ENCODE measurements around the gene ZNF337. TPM values are rescaled to one million over a fixed set of nuclear protein-coding genes. Genes with fewer than 3 reads are reported as not detected.
"Not testable (repeated sequence)": the region's sequence is repeated elsewhere in the genome, so short reads cannot be mapped to it uniquely, and the experiment has no call there.

ZNF337 gene
- 8.6 and 9.3 TPM in 2 replicates for total RNA-seq (2014; rRNA removed; shearing (Covaris generic))

DNA sequence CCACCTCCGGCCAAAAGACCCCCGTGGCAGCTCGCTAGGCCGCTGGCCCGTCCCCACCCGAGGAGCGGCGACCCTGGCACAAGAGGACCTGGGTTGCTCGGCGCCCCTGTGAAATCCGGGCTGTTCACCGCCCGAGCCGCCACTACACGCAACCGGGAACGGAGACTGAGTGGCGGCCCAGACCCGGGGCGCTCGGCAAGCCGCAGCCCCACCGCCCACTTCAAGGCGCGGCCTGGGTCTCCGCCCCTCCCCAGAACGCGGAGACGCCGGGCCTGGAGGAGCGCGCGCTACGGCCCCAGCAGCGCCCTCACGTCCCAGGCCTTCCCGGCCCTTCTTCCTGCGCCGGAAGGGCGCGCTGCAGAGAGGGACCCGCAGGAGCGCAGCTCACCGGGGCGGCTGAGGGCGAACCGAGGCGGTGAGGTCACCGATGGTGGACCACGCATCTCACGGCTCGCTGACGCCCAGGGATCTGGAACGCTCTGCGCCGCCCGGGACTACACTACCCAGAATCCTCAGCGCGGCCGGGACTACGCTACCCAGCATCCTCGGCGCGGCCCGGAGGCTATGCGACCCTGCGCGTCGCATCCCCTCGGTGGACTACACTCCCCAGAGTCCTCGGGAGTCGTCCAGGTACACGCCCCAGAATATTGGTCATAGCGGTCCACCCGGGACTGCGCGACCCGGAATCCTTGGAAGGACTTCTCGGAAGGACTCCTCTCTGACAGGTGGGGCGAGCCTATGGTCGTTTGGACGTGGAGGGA lies at the start of gene ZNF337:
TSS of gene ZNF337 (minus strand) at position 483 of the 761 bp plus-strand sequence. CDS start 10,436 bp downstream, outside the sequence.
- peak; percentile 93 for DNase-seq (ENCODE audit: low spot score)

DNA sequence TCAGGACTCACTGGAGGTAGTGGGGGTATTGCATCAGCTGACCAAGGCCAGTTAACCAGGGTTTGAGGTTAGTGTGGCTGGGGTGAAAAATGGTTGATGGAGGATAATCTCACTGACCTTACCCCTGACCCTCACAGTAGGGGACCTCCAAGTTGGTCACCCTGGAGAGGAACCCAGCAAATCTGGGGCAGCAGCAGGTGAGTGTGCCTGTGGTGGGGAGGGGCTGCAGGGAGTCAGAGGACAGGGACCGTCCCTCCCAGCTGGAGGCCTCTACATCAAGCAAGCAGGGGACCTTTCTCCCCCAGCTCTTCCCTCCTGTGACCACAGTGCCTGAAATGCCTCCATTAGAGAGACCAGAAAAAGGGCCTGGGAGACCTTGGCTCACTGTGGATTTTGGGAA lies 49.1 kb upstream of the ZNF337 start:
- DNase-seq (ENCODE audit: low spot score), result no peak

DNA sequence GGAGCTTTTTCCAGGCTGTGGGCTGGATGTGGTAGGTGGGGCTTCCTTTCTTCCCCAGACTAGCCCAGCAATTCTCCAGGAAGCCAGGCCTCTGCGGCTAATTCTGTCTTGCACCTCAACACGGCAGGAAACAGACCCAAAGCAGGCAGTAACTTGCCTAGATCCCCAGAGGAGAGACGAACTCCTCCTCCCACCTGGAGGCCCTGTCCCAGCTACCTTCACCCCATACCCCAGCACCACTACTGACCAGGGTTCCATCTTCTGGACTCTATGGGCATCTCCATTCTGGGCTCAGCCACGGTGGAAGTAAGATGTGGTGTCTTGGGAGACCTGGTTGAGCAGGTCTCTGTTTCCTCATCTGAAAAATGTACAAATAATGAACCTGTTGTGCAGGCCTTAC lies 48.4 kb upstream of the ZNF337 start:
- DNase-seq (ENCODE audit: low spot score), result no peak

GRCh38 chr20:25744261-25744660 lies 47.6 kb upstream of the ZNF337 start:
- DNase-seq (ENCODE audit: low spot score), result no peak

- DNase-seq (ENCODE audit: low spot score), result no peak
Observed at GRCh38 chr20:25741088-25741487, 44.4 kb upstream of the ZNF337 start.

- no peak for DNase-seq (ENCODE audit: low spot score)
Observed at GRCh38 chr20:25739615-25740320, 43.1 kb upstream of the ZNF337 start.

DNA sequence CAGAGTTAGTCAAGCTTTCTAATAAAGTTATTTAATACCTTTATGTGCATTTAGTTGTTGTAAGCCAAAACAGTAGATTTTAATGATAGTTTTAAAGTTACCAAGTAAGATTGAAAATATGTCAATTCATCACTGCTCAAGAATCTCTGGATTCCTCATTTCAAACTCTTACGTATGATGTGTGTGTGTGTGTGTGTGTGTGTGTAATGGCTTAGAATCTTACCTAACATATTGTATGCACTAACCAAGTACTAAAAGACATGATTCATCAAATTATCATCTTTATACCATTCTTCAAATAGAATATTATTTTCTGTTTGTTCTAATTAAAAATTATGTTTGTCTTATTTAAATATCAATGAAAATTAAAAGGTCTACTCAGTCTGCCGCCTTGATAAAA lies 41.5 kb upstream of the ZNF337 start:
- DNase-seq (ENCODE audit: low spot score), result no peak

- no peak for DNase-seq (ENCODE audit: low spot score)
Observed at GRCh38 chr20:25733903-25734302, 37.2 kb upstream of the ZNF337 start.

GRCh38 chr20:25730862-25731261 lies 34.2 kb upstream of the ZNF337 start:
- DNase-seq (ENCODE audit: low spot score), result no peak

DNA sequence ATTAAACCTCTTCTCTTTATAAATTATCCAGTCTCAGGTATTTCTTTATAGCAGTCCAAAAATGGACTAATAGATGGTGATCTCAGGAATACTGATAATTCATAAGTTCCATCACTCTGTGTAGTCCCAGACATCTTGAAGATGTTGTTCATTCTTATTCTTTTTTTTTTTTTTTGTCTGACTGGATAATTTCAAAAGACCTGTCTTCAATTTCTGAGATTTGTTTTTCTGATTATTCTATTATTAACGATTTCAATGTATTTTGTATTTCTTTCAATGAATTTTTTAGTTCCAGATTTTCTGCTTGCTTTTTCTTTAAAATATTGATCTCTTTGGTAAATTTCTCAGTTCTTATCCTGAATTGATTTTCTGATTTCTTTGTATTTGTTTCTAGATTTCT lies 29.7 kb upstream of the ZNF337 start:
- DNase-seq (ENCODE audit: low spot score), result no peak

DNA sequence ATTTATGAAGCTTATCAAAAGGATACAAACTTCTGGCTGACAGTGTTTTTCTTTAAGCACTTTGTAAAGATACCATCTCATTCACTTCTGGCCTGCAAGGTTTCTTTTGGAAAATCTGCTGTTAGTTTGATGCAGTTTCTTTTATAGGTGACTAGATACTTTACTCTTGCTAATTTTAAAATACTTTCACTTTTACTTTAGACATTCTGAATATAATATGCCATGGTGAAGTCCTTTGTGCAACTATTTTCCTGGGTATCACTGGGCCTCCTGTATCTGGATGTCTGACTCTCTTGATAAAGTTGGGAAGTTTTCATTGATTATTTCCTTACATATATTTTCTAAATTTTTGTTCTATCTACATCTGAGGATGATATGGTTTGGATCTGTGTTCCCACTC lies 29.0 kb upstream of the ZNF337 start:
- DNase-seq (ENCODE audit: low spot score), result no peak

DNA sequence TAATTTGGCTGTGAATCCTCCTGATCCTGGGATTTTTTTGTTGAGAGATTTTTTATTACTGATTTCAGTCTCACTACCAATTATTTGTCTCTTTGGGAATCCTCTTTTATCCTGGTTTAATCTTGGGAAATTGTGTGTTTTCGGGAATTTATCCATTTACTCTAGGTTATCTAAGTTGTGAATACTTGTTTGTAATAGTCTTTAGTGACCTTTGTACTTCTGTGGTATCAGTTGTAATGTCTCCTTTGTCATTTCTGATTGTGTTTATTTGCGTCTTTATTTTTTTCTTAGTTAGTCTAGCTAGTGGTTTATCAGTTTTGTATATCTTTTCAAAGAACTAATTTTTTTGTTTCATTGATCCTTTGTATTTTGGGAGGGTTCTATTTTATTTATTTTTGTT lies 27.3 kb upstream of the ZNF337 start:
- DNase-seq (ENCODE audit: low spot score), result no peak

DNA sequence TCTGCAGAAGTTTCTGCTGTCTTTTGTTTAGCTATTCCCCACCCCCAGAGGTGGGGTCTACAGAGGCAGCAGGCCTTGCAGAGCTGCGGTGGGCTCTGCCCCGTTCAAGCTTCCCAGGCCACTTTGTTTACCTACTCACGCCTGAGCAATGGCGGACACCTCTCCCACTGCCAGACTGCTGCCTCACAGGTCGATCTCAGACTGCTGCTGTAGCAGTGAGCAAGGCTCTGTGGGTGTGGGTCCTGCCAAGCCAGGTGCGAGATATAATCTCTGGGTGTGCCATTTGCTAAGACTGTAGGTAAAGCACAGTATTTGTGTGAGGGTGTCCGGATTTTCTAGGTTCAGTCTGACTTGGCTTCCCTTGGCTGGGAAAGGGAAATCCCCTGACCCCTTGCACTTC lies 23.6 kb upstream of the ZNF337 start:
- DNase-seq (ENCODE audit: low spot score), result no peak

- not testable (repeated sequence) for DNase-seq (ENCODE audit: low spot score)
Observed at GRCh38 chr20:25718896-25719809, 22.5 kb upstream of the ZNF337 start.

GRCh38 chr20:25707695-25708094 lies 11.0 kb upstream of the ZNF337 start:
- DNase-seq (ENCODE audit: low spot score), result no peak

- DNase-seq (ENCODE audit: low spot score), result no peak
Observed at GRCh38 chr20:25706793-25707192, 10.1 kb upstream of the ZNF337 start.

DNA sequence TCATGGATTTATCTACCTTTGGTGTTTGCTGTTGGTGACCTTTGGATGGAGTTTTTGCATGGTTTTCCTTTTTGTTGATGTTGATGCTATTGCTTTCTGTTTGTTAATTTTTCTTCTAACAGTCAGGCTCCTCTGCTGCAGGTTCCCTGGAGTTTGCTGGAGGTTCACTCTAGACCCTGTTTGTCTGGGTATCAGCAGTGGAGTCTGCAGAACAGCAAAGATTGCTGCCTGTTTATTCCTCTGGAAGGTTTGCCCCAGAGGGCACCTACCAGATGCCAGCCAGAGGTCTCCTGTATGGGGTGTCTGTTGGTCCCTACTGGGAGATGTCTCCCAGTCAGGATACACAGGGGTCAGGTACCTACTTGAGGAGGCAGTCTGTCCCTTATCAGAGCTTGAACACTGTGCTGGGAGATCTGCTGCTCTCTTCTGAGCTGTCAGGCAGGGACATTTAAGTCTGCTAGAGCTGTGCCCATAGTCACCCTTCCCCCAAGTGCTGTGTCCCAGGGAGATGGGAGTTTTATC lies 9.2 kb upstream of the ZNF337 start:
- no peak for DNase-seq (ENCODE audit: low spot score)

DNA sequence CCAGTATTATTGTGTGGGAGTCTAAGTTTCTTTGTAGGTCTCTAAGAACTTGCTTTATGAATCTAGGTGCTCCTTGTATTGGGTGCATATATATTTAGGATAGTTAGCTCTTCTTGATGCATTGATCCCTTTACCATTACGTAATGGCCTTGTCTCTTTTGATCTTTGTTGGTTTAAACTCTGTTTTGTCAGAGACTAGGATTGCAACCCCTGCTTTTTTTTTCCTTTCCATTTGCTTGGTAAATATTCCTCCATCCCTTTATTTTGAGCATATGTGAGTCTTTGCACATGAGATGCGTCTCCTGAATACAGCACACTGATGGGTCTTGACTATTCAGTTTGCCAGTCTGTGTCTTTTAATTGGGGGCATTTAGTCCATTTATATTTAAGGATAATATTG lies 7.7 kb upstream of the ZNF337 start:
- not testable (repeated sequence) for DNase-seq (ENCODE audit: low spot score)

DNA sequence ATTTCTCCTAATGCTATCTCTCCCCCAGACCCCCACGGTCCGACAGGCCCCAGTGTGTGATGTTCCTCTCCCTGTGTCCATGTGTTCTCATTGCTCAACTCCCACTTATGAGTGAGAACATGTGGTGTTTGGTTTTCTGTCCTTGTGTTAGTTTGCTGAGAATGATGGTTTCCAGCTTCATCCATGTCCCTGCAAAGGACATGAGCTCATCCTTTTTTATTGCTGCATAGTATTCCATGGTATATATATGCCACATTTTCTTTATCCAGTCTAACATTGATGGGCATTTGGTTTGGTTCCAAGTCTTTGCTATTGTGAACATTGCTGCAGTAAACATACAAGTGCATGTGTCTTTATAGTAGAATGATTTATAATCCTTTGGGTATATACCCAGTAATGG lies 4.2 kb upstream of the ZNF337 start:
- not testable (repeated sequence) for DNase-seq (ENCODE audit: low spot score)

DNA sequence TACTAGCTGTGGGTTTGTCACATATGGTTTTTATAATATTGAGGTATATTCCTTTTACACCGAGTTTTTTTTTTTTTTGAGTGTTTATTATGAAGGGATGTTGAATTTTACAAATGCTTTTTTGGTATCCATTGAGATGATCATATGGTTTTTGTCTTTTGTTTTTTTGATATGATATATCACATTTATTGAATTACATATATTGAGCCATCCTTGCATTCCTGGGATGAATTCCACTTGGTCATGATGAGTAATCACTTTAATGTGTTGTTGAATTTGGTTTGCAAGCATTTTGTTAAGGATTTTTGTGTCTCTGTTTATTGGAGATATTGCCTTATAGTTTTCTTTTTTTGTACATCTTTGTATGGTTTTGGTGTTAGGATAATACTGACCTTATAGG lies 3.3 kb upstream of the ZNF337 start:
- DNase-seq (ENCODE audit: low spot score), result no peak

GRCh38 chr20:25697132-25697446 lies 436 bp upstream of the ZNF337 start:
- DNase-seq (ENCODE audit: low spot score), result no peak
